Mesothelial cell of epicardium (in vitro differentiated cells): ENCODE measurements around the gene GADL1. TPM values are rescaled to one million over a fixed set of nuclear protein-coding genes. Genes with fewer than 3 reads are reported as not detected.
A peak's percentile ranks its signal among the peaks of the same experiment; 100 is the strongest.

Source experiments
- DNase-seq, 2 experiments: peaks; one replicate each; pipeline ENCODE4 v3.0.0; 2021; ENCODE audit warnings: low spot score in 2 of 2; ENCODE audit not compliant: unreplicated experiment in 2 of 2
- H3K27ac Mint-ChIP-seq: 2 replicates; pipeline ENCODE4 v1.8.0; 2021; ENCODE audit warnings: mixed read lengths
- H3K27me3 Mint-ChIP-seq: 2 replicates; pipeline ENCODE4 v1.8.0; 2021; ENCODE audit warnings: low read depth, mixed read lengths
- H3K36me3 Mint-ChIP-seq: 2 replicates; pipeline ENCODE4 v1.8.0; 2021; ENCODE audit warnings: mixed read lengths
- H3K4me1 Mint-ChIP-seq: 2 replicates; pipeline ENCODE4 v1.8.0; 2021; ENCODE audit warnings: mixed read lengths
- H3K4me3 Mint-ChIP-seq: 2 replicates; pipeline ENCODE4 v1.8.0; 2021; ENCODE audit warnings: mild to moderate bottlenecking, moderate library complexity, mixed read lengths
- H3K9me3 Mint-ChIP-seq: 2 replicates; pipeline ENCODE4 v1.8.0; 2021; ENCODE audit warnings: mixed read lengths
- CTCF ChIP-seq: fragments of 200-600 bp; sonication (generic); IDR thresholded peaks from one replicate; pipeline ENCODE4 v1.5.0; 2021; ENCODE audit warnings: antibody characterized with exemption; ENCODE audit not compliant: unreplicated experiment
- total RNA-seq: library from RNA; stranded (reverse); gene quantifications from 3 replicates; pipeline ENCODE4 v1.2.1, GENCODE V29; 2021

The GADL1 gene
- total RNA-seq, 1 donor from 2014 or later = 4.6 TPM

GRCh38 chr3:30793740-30794139 lies 100.7 kb downstream of the GADL1 start:
- Mint-ChIP-seq H3K4me3 (no peak overlapping the region), H3K4me1 (peaks cover 12% of the 10 kb centered on the region), H3K36me3 (no peaks in the 10 kb centered on the region), H3K27me3 (no peaks in the 10 kb centered on the region), H3K27ac (peak overlapping the region; percentile 26), H3K9me3 (peaks cover 1% of the 10 kb centered on the region)
- TF ChIP-seq CTCF = no peak
- no peak for DNase-seq

GRCh38 chr3:30790150-30790549 lies 104.3 kb downstream of the GADL1 start:
- DNase-seq = no peak
- peaks cover 22% of the 10 kb centered on the region for H3K4me1 Mint-ChIP-seq
- no peak overlapping the region for H3K4me3 Mint-ChIP-seq
- H3K9me3 Mint-ChIP-seq = peaks cover 5% of the 10 kb centered on the region
- TF ChIP-seq CTCF = no peak
- no peak overlapping the region for H3K27ac Mint-ChIP-seq
- no peaks in the 10 kb centered on the region for H3K36me3 Mint-ChIP-seq
- H3K27me3 Mint-ChIP-seq = no peaks in the 10 kb centered on the region

GRCh38 chr3:30786365-30786764 lies 108.1 kb downstream of the GADL1 start:
- H3K4me3 Mint-ChIP-seq = no peak overlapping the region
- TF ChIP-seq CTCF = no peak
- peaks cover 9% of the 10 kb centered on the region for H3K9me3 Mint-ChIP-seq
- DNase-seq = no peak
- peaks cover 11% of the 10 kb centered on the region for H3K27me3 Mint-ChIP-seq
- no peaks in the 10 kb centered on the region for H3K36me3 Mint-ChIP-seq
- no peak overlapping the region for H3K27ac Mint-ChIP-seq
- H3K4me1 Mint-ChIP-seq = peaks cover 10% of the 10 kb centered on the region

- Mint-ChIP-seq H3K4me3 (no peak overlapping the region), H3K36me3 (no peaks in the 10 kb centered on the region), H3K4me1 (peaks cover 12% of the 10 kb centered on the region), H3K27ac (no peak overlapping the region), H3K9me3 (peaks cover 7% of the 10 kb centered on the region), H3K27me3 (peaks cover 11% of the 10 kb centered on the region)
- no peak for TF ChIP-seq CTCF
- no peak for DNase-seq
These were observed 114.7 kb downstream of the GADL1 start for GRCh38 chr3:30779686-30780287.

- no peak for TF ChIP-seq CTCF
These were observed 115.5 kb downstream of the GADL1 start for GRCh38 chr3:30778933-30779332.

More at GRCh38 chr3:30778933-30779332, 115.5 kb downstream of the GADL1 start:
- H3K4me1 Mint-ChIP-seq = peaks cover 14% of the 10 kb centered on the region
- H3K27me3 Mint-ChIP-seq = peaks cover 11% of the 10 kb centered on the region
- H3K36me3 Mint-ChIP-seq = no peaks in the 10 kb centered on the region
- H3K27ac Mint-ChIP-seq = no peak overlapping the region
- DNase-seq = no peak
- no peak overlapping the region for H3K4me3 Mint-ChIP-seq
- peaks cover 7% of the 10 kb centered on the region for H3K9me3 Mint-ChIP-seq
